CD14-positive monocyte (primary cell): ENCODE measurements around the gene SUCO. TPM values are rescaled to one million over a fixed set of nuclear protein-coding genes. Genes with fewer than 3 reads are reported as not detected.

Source experiments
- DNase-seq, 3 donors: peaks; one replicate each; pipeline ENCODE4 v3.0.0-alpha.2; 2011 to 2022
- H2AFZ ChIP-seq: 2 replicates; pipeline ENCODE4 v1.6.0; 2012; ENCODE audit warnings: mild to moderate bottlenecking, low read depth, low read length, inconsistent platforms; ENCODE audit not compliant: insufficient read depth, poor library complexity, severe bottlenecking
- H3K27ac ChIP-seq, 2 donors: 1 replicate in 1 of 2; 2 replicates in 1 of 2; pipeline ENCODE4 v1.5.1; 2012 to 2013; ENCODE audit warnings: low read length in 2 of 2, control low read depth in 1 of 2, inconsistent platforms in 1 of 2, low read depth in 1 of 2, mild to moderate bottlenecking in 1 of 2
- H3K27me3 ChIP-seq, 2 donors: one replicate each; pipeline versions ENCODE4 v1.6.0 to v1.6.1; 2011 to 2013; ENCODE audit warnings: low read length in 2 of 2; ENCODE audit not compliant: control insufficient read depth in 2 of 2, insufficient read depth in 2 of 2
- H3K36me3 ChIP-seq, 2 donors: replicated peaks in 1 of 2; 1 replicate in 1 of 2; 2 replicates in 1 of 2; pipeline versions ENCODE4 v1.5.1 to v1.6.1; 2012 to 2013; ENCODE audit warnings: low read length in 2 of 2, control low read depth in 1 of 2, inconsistent platforms in 1 of 2, mild to moderate bottlenecking in 1 of 2; ENCODE audit not compliant: insufficient read depth in 2 of 2, control insufficient read depth in 1 of 2
- H3K4me1 ChIP-seq, 2 donors: 1 replicate in 1 of 2; 2 replicates in 1 of 2; pipeline versions ENCODE4 v1.5.1 to v1.6.1; 2012 to 2013; ENCODE audit warnings: low read length in 2 of 2, control low read depth in 1 of 2, inconsistent platforms in 1 of 2, mild to moderate bottlenecking in 1 of 2, moderate library complexity in 1 of 2; ENCODE audit not compliant: insufficient read depth in 2 of 2, control insufficient read depth in 1 of 2
- H3K4me2 ChIP-seq: replicated peaks from 2 replicates; pipeline ENCODE3; 2012; ENCODE audit warnings: low read length, moderate library complexity, mild to moderate bottlenecking; ENCODE audit not compliant: poor library complexity, severe bottlenecking; ENCODE audit errors: extremely low read depth
- H3K4me3 ChIP-seq, 3 experiments: fragments of 200-600 bp in 1 of 3; sonication (generic) in 1 of 3; replicated peaks in 1 of 3; 1 replicate in 2 of 3; 2 replicates in 1 of 3; pipeline ENCODE4 v1.5.1; 2011 to 2013; ENCODE audit warnings: low read length in 3 of 3, mild to moderate bottlenecking in 3 of 3, control low read depth in 2 of 3, low read depth in 2 of 3, inconsistent platforms in 1 of 3, moderate library complexity in 1 of 3
- H3K79me2 ChIP-seq: 2 replicates; pipeline ENCODE4 v1.6.0; 2012; ENCODE audit warnings: mild to moderate bottlenecking, control low read depth, inconsistent platforms, low read length, moderate library complexity; ENCODE audit not compliant: insufficient read depth
- H3K9ac ChIP-seq: 2 replicates; pipeline ENCODE4 v1.6.0; 2017; ENCODE audit warnings: low read length, mild to moderate bottlenecking; ENCODE audit not compliant: insufficient read depth, poor library complexity, severe bottlenecking
- H3K9me3 ChIP-seq, 2 donors: replicated peaks in 1 of 2; 1 replicate in 1 of 2; 2 replicates in 1 of 2; pipeline versions ENCODE4 v1.5.1 to v1.6.1; 2012 to 2013; ENCODE audit warnings: low read length in 2 of 2, control low read depth in 1 of 2; ENCODE audit not compliant: control insufficient read depth in 1 of 2, insufficient read depth in 1 of 2
- H4K20me1 ChIP-seq: 2 replicates; pipeline ENCODE4 v1.6.0; 2012; ENCODE audit warnings: mild to moderate bottlenecking, low read length, control low read depth, moderate library complexity; ENCODE audit not compliant: insufficient read depth
- H3K27ac Mint-ChIP-seq, 7 donors: one replicate each; pipeline ENCODE4 v1.8.0; 2020; ENCODE audit warnings: mild to moderate bottlenecking in 7 of 7, mixed read lengths in 7 of 7, moderate library complexity in 6 of 7, inconsistent platforms in 2 of 7
- H3K27me3 Mint-ChIP-seq, 3 donors: one replicate each; pipeline ENCODE4 v1.8.0; 2021 to 2022; ENCODE audit warnings: low read depth in 3 of 3, mild to moderate bottlenecking in 3 of 3, mixed read lengths in 3 of 3, moderate library complexity in 3 of 3, inconsistent platforms in 1 of 3
- H3K36me3 Mint-ChIP-seq, 2 donors: one replicate each; pipeline ENCODE4 v1.8.0; 2020; ENCODE audit warnings: mixed read lengths in 2 of 2, inconsistent platforms in 1 of 2, mild to moderate bottlenecking in 1 of 2
- H3K4me1 Mint-ChIP-seq: one replicate; pipeline ENCODE4 v1.8.0; 2020; ENCODE audit warnings: mild to moderate bottlenecking, mixed read lengths
- H3K4me3 Mint-ChIP-seq, 2 donors: one replicate each; pipeline ENCODE4 v1.8.0; 2020; ENCODE audit warnings: mild to moderate bottlenecking in 2 of 2, mixed read lengths in 2 of 2, moderate library complexity in 1 of 2
- H3K9me3 Mint-ChIP-seq, 7 donors: one replicate each; pipeline ENCODE4 v1.8.0; 2020 to 2022; ENCODE audit warnings: mixed read lengths in 7 of 7, mild to moderate bottlenecking in 6 of 7, moderate library complexity in 6 of 7, inconsistent platforms in 2 of 7
- WGBS: methylation state at CpG from one replicate; pipeline ENCODE4 v1.1.5; 2013; ENCODE audit warnings: missing lambda C conversion rate; ENCODE audit not compliant: insufficient coverage; 5-methylcytosine and 5-hydroxymethylcytosine counted together
- intact Hi-C, 2 donors: fragments of 100-400 bp; cut with micrococcal nuclease; formaldehyde crosslinking; loops; one replicate each; pipeline versions ENCODE4 v1.15.0 to v1.15.1; 2023
- polyA plus RNA-seq, 3 donors: library from polyadenylated mRNA; depleted of rRNA in 1 of 3; unstranded in 2 of 3; stranded (reverse) in 1 of 3; fragments of 300-500 nt in 2 of 3; fragments of >200 nt in 1 of 3; fragmentation: Illumina TruSeq in 2 of 3; gene quantifications; 1 replicate in 2 of 3; 2 replicates in 1 of 3; pipeline ENCODE4 v1.2.3, GENCODE V29; 2012 to 2021
- TF ChIP-seq, protein P1 (sequence below): fragments of 200-600 bp; IDR thresholded peaks from one replicate; pipeline ENCODE4 v1.8.0; 2022; ENCODE audit warnings: antibody characterized with exemption, mild to moderate bottlenecking

SUCO gene
- polyA plus RNA-seq, 3 donors, result 6.8 to 8.5 (median 6.8) TPM

- peak overlapping the region in 2 of 7 donors; percentile 16 to 52 for H3K27ac Mint-ChIP-seq
- peak overlapping the region; percentile 45 for H3K4me2 ChIP-seq
These were observed 110.0 kb downstream of the SUCO start for GRCh38 chr1:172642970-172643369.

DNA sequence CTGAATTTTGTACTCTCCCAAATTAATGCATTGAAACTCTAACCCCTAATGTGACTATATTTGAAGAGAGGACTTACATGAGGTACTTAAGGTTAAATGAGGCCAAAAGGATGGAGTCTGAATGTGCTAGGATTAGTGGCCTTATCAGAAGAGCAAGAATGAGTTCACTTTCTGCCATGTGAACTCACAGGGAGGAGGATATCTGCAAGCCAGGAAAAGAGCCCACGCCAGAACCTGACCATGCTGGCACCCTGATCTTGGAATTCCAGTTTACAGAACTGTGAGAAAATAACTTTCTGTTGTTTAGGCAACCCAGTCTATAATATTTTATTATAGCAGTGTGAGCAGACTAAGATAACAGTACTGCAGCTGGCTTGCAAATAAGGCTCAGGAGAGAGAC lies 113.7 kb downstream of the SUCO start:
- TF ChIP-seq, protein P1, sequence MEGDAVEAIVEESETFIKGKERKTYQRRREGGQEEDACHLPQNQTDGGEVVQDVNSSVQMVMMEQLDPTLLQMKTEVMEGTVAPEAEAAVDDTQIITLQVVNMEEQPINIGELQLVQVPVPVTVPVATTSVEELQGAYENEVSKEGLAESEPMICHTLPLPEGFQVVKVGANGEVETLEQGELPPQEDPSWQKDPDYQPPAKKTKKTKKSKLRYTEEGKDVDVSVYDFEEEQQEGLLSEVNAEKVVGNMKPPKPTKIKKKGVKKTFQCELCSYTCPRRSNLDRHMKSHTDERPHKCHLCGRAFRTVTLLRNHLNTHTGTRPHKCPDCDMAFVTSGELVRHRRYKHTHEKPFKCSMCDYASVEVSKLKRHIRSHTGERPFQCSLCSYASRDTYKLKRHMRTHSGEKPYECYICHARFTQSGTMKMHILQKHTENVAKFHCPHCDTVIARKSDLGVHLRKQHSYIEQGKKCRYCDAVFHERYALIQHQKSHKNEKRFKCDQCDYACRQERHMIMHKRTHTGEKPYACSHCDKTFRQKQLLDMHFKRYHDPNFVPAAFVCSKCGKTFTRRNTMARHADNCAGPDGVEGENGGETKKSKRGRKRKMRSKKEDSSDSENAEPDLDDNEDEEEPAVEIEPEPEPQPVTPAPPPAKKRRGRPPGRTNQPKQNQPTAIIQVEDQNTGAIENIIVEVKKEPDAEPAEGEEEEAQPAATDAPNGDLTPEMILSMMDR, result no peak
- no peaks in the 10 kb centered on the region for H3K36me3 ChIP-seq
- WGBS, result no CpG with 5 or more reads among the region's 1 CpG
- peaks cover 19% of the 10 kb centered on the region for H3K4me1 Mint-ChIP-seq
- H3K36me3 Mint-ChIP-seq, result no peaks in the 10 kb centered on the region
- H4K20me1 ChIP-seq, result no peaks in the 10 kb centered on the region
- H3K27me3 ChIP-seq, result no peaks in the 10 kb centered on the region
- no peak overlapping the region for H3K4me3 Mint-ChIP-seq
- H3K27ac Mint-ChIP-seq, result no peak overlapping the region
- no peak overlapping the region for H3K27ac ChIP-seq
- H3K9me3 ChIP-seq, result no peaks in the 10 kb centered on the region
- H3K79me2 ChIP-seq, result no peaks in the 10 kb centered on the region
- peaks cover 12 to 14% of the 10 kb centered on the region in 2 donors for H3K4me1 ChIP-seq
- no peak overlapping the region for H3K4me2 ChIP-seq
- H3K9ac ChIP-seq, result no peak overlapping the region
- H3K4me3 ChIP-seq, result no peak overlapping the region
- no peak overlapping the region for H2AFZ ChIP-seq
- H3K9me3 Mint-ChIP-seq, result peaks cover 0 to 3% (median 0%) of the 10 kb centered on the region in 7 donors
- no peak for DNase-seq
- peaks cover 0 to 2% (median 0%) of the 10 kb centered on the region in 3 donors for H3K27me3 Mint-ChIP-seq
- intact Hi-C loops, result no loop called here

More at GRCh38 chr1:172642970-172643369, 110.0 kb downstream of the SUCO start:
- DNase-seq, result no peak
- H3K27me3 Mint-ChIP-seq, result peaks cover 0 to 2% (median 0%) of the 10 kb centered on the region in 3 donors
- H3K4me3 Mint-ChIP-seq, result no peak overlapping the region
- H3K9me3 Mint-ChIP-seq, result no peaks in the 10 kb centered on the region
- H3K9ac ChIP-seq, result no peak overlapping the region
- no peak overlapping the region for H3K27ac ChIP-seq
- no peak overlapping the region for H3K4me3 ChIP-seq
- peaks cover 28% of the 10 kb centered on the region for H3K4me1 Mint-ChIP-seq
- no peaks in the 10 kb centered on the region for H3K9me3 ChIP-seq
- no peaks in the 10 kb centered on the region for H3K79me2 ChIP-seq
- no peaks in the 10 kb centered on the region for H3K36me3 ChIP-seq
- H3K36me3 Mint-ChIP-seq, result no peaks in the 10 kb centered on the region
- H3K27me3 ChIP-seq, result no peaks in the 10 kb centered on the region
- peaks cover 14 to 15% of the 10 kb centered on the region in 2 donors for H3K4me1 ChIP-seq
- no peak overlapping the region for H2AFZ ChIP-seq
- intact Hi-C loops, result no loop called here
- TF ChIP-seq, protein P1, result no peak
- 63% methylated on average over 3 of the region's 6 CpGs for WGBS
- no peaks in the 10 kb centered on the region for H4K20me1 ChIP-seq
